GM10248 (cell line): ENCODE measurements around the gene KCNH1.

ENCODE experiments used
- CTCF ChIA-PET: fragments of 300-600 bp; sonication (Branson Sonifier 250); formaldehyde crosslinking; extraction: SDS; loops from one replicate; lab custom pipeline; 2021; ENCODE audit warnings: antibody characterized with exemption; lab: Yijun Ruan, JAX
- POLR2A ChIA-PET: fragments of 350-650 bp; sonication (Branson Sonifier 250); formaldehyde crosslinking; extraction: SDS; loops from one replicate; lab custom pipeline; 2020; ENCODE audit warnings: antibody characterized with exemption; lab: Yijun Ruan, JAX
- DNase-seq: peaks from one replicate; pipeline ENCODE4 v3.0.0; 2012; ENCODE audit errors: extremely low spot score
- CTCF ChIP-seq: IDR thresholded peaks from 2 replicates; pipeline ENCODE4 v1.5.1; 2012; ENCODE audit warnings: mild to moderate bottlenecking, low read depth; ENCODE audit errors: extremely low read depth, missing control alignments, control extremely low read depth

KCNH1 gene

GRCh38 chr1:210696709-210697108 lies 437.2 kb downstream of the KCNH1 start:
- no peak for TF ChIP-seq CTCF
- CTCF ChIA-PET = interaction anchor here (1.8 kb wide), 1 partner anchor 11 kb away, joined by 11 read pairs; no protein-coding TSS in a partner anchor
- POLR2A ChIA-PET = no interaction called here
- DNase-seq = peak; percentile 59

GRCh38 chr1:210695026-210695425 lies 438.9 kb downstream of the KCNH1 start:
- DNase-seq = no peak
- POLR2A ChIA-PET = no interaction called here
- no peak for TF ChIP-seq CTCF
- CTCF ChIA-PET = interaction anchor here (1.2 to 2.8 kb wide), 5 partner anchors 9 to 57 kb away, joined by 3 to 7 read pairs (median 5); no protein-coding TSS in a partner anchor

- no peak for TF ChIP-seq CTCF
- POLR2A ChIA-PET = no interaction called here
- CTCF ChIA-PET = interaction anchor here (2.8 kb wide), 1 partner anchor 13 kb away, joined by 7 read pairs; no protein-coding TSS in a partner anchor
- DNase-seq = no peak
Measured at GRCh38 chr1:210692796-210693195, 441.2 kb downstream of the KCNH1 start.

- ChIA-PET CTCF (interaction anchor here (1.2 kb wide), 1 partner anchor 12 kb away, joined by 3 read pairs; no protein-coding TSS in a partner anchor), POLR2A (no interaction called here)
- DNase-seq = no peak
- TF ChIP-seq CTCF = no peak
Measured at GRCh38 chr1:210691039-210691610, 442.8 kb downstream of the KCNH1 start.

GRCh38 chr1:210690236-210690635 lies 443.7 kb downstream of the KCNH1 start:
- ChIA-PET CTCF (no interaction called here), POLR2A (no interaction called here)
- TF ChIP-seq CTCF = no peak
- DNase-seq = no peak

- no peak for TF ChIP-seq CTCF
- no peak for DNase-seq
- POLR2A ChIA-PET = no interaction called here
- CTCF ChIA-PET = no interaction called here
Measured at GRCh38 chr1:210689826-210690225, 444.1 kb downstream of the KCNH1 start.
